SK-N-SH treated with all-trans-retinoic acid at 6 μM for 48 hours (cell line): ENCODE data around the gene DPYSL4.

Source experiments
- ATAC-seq: fragments of 200-7000 bp; cut with Tn5 transposase; 3 replicates; pipeline ENCODE4 v1.9.1; 2020; ENCODE audit warnings: mild to moderate bottlenecking, moderate library complexity
- BACH2 ChIP-seq: fragments of 250-450 bp; sonication (Bioruptor Pico); IDR thresholded peaks from 2 replicates; pipeline ENCODE4 v1.9.0; 2021; ENCODE audit warnings: mild to moderate bottlenecking, borderline replicate concordance
- CREB5 ChIP-seq: fragments of 250-450 bp; sonication (Bioruptor Pico); IDR thresholded peaks from 2 replicates; pipeline ENCODE4 v1.5.1; 2020; ENCODE audit warnings: low read depth, mild to moderate bottlenecking, moderate library complexity
- CSDC2 ChIP-seq: fragments of 250-450 bp; sonication (Bioruptor Pico); IDR thresholded peaks from 2 replicates; pipeline ENCODE4 v1.5.0; 2020; ENCODE audit warnings: mild to moderate bottlenecking, moderate library complexity
- CSRNP3 ChIP-seq: fragments of 250-450 bp; sonication (Bioruptor Pico); IDR thresholded peaks from 2 replicates; pipeline ENCODE4 v1.5.1; 2021; ENCODE audit warnings: mild to moderate bottlenecking, moderate library complexity
- ESRRG ChIP-seq: fragments of 250-450 bp; sonication (Bioruptor Pico); IDR thresholded peaks from 2 replicates; pipeline ENCODE4 v1.6.1; 2021; ENCODE audit warnings: mild to moderate bottlenecking
- GLIS3 ChIP-seq: fragments of 250-450 bp; sonication (Bioruptor Pico); IDR thresholded peaks from 2 replicates; pipeline ENCODE4 v1.5.0; 2020; ENCODE audit warnings: mild to moderate bottlenecking, moderate library complexity
- OSR1 ChIP-seq: fragments of 250-450 bp; sonication (Bioruptor Pico); IDR thresholded peaks from 2 replicates; pipeline ENCODE4 v1.8.0; 2022; ENCODE audit warnings: moderate library complexity, mild to moderate bottlenecking, inconsistent platforms
- POU6F1 ChIP-seq: fragments of 250-450 bp; sonication (Bioruptor Pico); IDR thresholded peaks from 2 replicates; pipeline ENCODE4 v1.8.0; 2021; ENCODE audit warnings: low read depth, mild to moderate bottlenecking, moderate library complexity, borderline replicate concordance
- PPARA ChIP-seq: fragments of 250-450 bp; sonication (Bioruptor Pico); IDR thresholded peaks from 2 replicates; pipeline ENCODE4 v1.5.0; 2020; ENCODE audit warnings: mild to moderate bottlenecking, borderline replicate concordance
- RARB ChIP-seq: fragments of 250-450 bp; sonication (Bioruptor Pico); IDR thresholded peaks from 2 replicates; pipeline ENCODE4 v1.8.0; 2021; ENCODE audit warnings: mild to moderate bottlenecking, moderate library complexity
- SNAI2 ChIP-seq: fragments of 250-450 bp; sonication (Bioruptor Pico); IDR thresholded peaks from 2 replicates; pipeline ENCODE4 v1.5.0; 2020; ENCODE audit warnings: mild to moderate bottlenecking, moderate library complexity
- TCF4 ChIP-seq: fragments of 250-450 bp; sonication (Bioruptor Pico); IDR thresholded peaks from 2 replicates; pipeline ENCODE4 v1.8.0; 2021; ENCODE audit warnings: mild to moderate bottlenecking, moderate library complexity, borderline replicate concordance
- TOX ChIP-seq: fragments of 250-450 bp; sonication (Bioruptor Pico); IDR thresholded peaks from 2 replicates; pipeline ENCODE4 v1.8.0; 2021; ENCODE audit warnings: mild to moderate bottlenecking, moderate library complexity, borderline replicate concordance
- ZC3H10 ChIP-seq: fragments of 250-450 bp; sonication (Bioruptor Pico); IDR thresholded peaks from 2 replicates; pipeline ENCODE4 v1.5.1; 2021; ENCODE audit warnings: mild to moderate bottlenecking, moderate library complexity
- ZFP3 ChIP-seq: fragments of 250-450 bp; sonication (Bioruptor Pico); IDR thresholded peaks from 2 replicates; pipeline ENCODE4 v1.5.0; 2020; ENCODE audit warnings: mild to moderate bottlenecking, moderate library complexity
- ZFP30 ChIP-seq: fragments of 450-650 bp; formaldehyde crosslinking; IDR thresholded peaks from 2 replicates; pipeline ENCODE4 v1.5.0; 2022; ENCODE audit warnings: mild to moderate bottlenecking, moderate library complexity
- ZNF565 ChIP-seq: fragments of 450-650 bp; formaldehyde crosslinking; conservative IDR thresholded peaks from 2 replicates; pipeline ENCODE4 v1.5.0; 2020; ENCODE audit warnings: low read depth, mild to moderate bottlenecking, moderate library complexity
- ZNF8 ChIP-seq: fragments of 450-650 bp; formaldehyde crosslinking; IDR thresholded peaks from 2 replicates; pipeline ENCODE4 v1.5.0; 2020; ENCODE audit warnings: mild to moderate bottlenecking, moderate library complexity
- TF ChIP-seq, protein P1 (sequence below): fragments of 250-450 bp; sonication (Bioruptor Pico); IDR thresholded peaks from 2 replicates; pipeline ENCODE4 v1.8.0; 2020; ENCODE audit warnings: mild to moderate bottlenecking, moderate library complexity, borderline replicate concordance
- TF ChIP-seq, protein P2 (sequence below): fragments of 250-450 bp; sonication (Bioruptor Pico); IDR thresholded peaks from 2 replicates; pipeline ENCODE4 v1.5.0; 2020; ENCODE audit warnings: mild to moderate bottlenecking, moderate library complexity

Gene DPYSL4

GRCh38 chr10:132155723-132156381, 30.9 kb upstream of the DPYSL4 start (continued):
- TF ChIP-seq CREB5 (CRISPR knock-in tag), result no peak
- no peak for TF ChIP-seq CSRNP3 (CRISPR knock-in tag)
- no peak for TF ChIP-seq ZFP30 (CRISPR knock-in tag)

DNA sequence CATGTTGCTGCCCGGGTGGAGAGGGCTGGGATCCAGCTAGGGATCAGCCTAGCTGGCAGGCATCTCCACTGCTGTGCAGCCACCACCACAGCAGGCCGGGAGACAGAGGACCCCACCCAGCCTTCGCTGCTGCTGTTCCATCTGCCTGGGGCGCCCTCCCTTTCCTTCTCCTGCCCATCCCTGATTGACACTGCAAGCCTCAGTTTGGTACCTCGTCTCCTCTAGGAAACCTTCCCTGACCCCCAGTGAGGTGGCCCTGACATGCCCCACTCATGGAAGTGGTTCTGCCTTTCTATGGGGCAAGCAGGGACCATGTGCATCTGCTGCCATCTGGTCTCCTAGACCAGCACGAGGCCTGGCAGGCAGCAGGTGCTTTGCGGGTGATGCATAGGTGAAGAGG, 30.4 kb upstream of the DPYSL4 start:
- no peak for ATAC-seq
- TF ChIP-seq CSRNP3 (CRISPR knock-in tag) (no peak), PPARA (no peak), OSR1 (CRISPR knock-in tag) (no peak), TCF4 (CRISPR knock-in tag) (no peak), CREB5 (CRISPR knock-in tag) (no peak)

DNA sequence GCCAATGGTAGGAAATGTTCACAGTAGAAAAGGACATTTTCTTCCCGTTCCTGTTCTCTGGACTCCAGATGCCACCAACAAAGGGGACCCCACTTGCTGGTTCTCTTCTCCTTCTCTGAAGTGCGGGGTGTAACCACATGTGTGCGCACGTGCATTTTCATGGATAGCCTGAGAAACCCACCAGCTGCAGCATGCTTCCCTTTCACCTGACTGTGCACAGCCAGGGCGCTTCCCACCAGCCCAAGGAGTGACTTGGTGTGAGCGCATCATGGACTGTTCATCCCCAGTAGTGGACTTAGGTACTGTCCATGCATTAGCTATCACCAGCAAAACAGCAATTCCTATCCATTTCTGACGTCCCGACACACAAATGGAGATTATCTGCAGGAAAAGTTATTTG, 29.6 kb upstream of the DPYSL4 start:
- ATAC-seq, result no peak
- TF ChIP-seq ZFP30 (CRISPR knock-in tag), result no peak
- no peak for TF ChIP-seq BACH2
- TF ChIP-seq CSRNP3 (CRISPR knock-in tag), result no peak
- no peak for TF ChIP-seq ZNF8 (CRISPR knock-in tag)
- TF ChIP-seq ZFP3, result no peak
- TF ChIP-seq CSDC2, result no peak
- TF ChIP-seq, protein P1, sequence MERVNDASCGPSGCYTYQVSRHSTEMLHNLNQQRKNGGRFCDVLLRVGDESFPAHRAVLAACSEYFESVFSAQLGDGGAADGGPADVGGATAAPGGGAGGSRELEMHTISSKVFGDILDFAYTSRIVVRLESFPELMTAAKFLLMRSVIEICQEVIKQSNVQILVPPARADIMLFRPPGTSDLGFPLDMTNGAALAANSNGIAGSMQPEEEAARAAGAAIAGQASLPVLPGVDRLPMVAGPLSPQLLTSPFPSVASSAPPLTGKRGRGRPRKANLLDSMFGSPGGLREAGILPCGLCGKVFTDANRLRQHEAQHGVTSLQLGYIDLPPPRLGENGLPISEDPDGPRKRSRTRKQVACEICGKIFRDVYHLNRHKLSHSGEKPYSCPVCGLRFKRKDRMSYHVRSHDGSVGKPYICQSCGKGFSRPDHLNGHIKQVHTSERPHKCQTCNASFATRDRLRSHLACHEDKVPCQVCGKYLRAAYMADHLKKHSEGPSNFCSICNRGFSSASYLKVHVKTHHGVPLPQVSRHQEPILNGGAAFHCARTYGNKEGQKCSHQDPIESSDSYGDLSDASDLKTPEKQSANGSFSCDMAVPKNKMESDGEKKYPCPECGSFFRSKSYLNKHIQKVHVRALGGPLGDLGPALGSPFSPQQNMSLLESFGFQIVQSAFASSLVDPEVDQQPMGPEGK, result no peak
- no peak for TF ChIP-seq RARB (CRISPR knock-in tag)
- no peak for TF ChIP-seq SNAI2
- TF ChIP-seq PPARA, result no peak
- no peak for TF ChIP-seq POU6F1
- no peak for TF ChIP-seq ZC3H10 (CRISPR knock-in tag)
- no peak for TF ChIP-seq ZNF565 (CRISPR knock-in tag)
- no peak for TF ChIP-seq CREB5 (CRISPR knock-in tag)
- no peak for TF ChIP-seq OSR1 (CRISPR knock-in tag)
- TF ChIP-seq TCF4 (CRISPR knock-in tag), result no peak
- TF ChIP-seq TOX (CRISPR knock-in tag), result no peak
- no peak for TF ChIP-seq GLIS3 (CRISPR knock-in tag)
- TF ChIP-seq, protein P2, sequence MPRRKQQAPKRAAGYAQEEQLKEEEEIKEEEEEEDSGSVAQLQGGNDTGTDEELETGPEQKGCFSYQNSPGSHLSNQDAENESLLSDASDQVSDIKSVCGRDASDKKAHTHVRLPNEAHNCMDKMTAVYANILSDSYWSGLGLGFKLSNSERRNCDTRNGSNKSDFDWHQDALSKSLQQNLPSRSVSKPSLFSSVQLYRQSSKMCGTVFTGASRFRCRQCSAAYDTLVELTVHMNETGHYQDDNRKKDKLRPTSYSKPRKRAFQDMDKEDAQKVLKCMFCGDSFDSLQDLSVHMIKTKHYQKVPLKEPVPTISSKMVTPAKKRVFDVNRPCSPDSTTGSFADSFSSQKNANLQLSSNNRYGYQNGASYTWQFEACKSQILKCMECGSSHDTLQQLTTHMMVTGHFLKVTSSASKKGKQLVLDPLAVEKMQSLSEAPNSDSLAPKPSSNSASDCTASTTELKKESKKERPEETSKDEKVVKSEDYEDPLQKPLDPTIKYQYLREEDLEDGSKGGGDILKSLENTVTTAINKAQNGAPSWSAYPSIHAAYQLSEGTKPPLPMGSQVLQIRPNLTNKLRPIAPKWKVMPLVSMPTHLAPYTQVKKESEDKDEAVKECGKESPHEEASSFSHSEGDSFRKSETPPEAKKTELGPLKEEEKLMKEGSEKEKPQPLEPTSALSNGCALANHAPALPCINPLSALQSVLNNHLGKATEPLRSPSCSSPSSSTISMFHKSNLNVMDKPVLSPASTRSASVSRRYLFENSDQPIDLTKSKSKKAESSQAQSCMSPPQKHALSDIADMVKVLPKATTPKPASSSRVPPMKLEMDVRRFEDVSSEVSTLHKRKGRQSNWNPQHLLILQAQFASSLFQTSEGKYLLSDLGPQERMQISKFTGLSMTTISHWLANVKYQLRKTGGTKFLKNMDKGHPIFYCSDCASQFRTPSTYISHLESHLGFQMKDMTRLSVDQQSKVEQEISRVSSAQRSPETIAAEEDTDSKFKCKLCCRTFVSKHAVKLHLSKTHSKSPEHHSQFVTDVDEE, result no peak
- TF ChIP-seq ESRRG (CRISPR knock-in tag), result no peak
- TF ChIP-seq, all 23 proteins: peak for 0
